Kidney epithelial cell (primary cell): Measurements from ENCODE around the gene LFNG. TPM values are rescaled to one million over a fixed set of nuclear protein-coding genes. Genes with fewer than 3 reads are reported as not detected.

Source experiments
- DNase-seq: peaks from one replicate; pipeline ENCODE4 v3.0.0-alpha.2; 2010; ENCODE audit warnings: low read depth
- H3K27me3 ChIP-seq: 2 replicates; pipeline ENCODE4 v1.6.0; 2011; ENCODE audit warnings: low read length; ENCODE audit not compliant: control insufficient read depth, insufficient read depth
- H3K36me3 ChIP-seq: 2 replicates; pipeline ENCODE4 v1.5.1; 2011; ENCODE audit warnings: low read length; ENCODE audit not compliant: control insufficient read depth, insufficient read depth
- H3K4me3 ChIP-seq: 2 replicates; pipeline ENCODE4 v1.5.1; 2011; ENCODE audit warnings: low read depth, mild to moderate bottlenecking, control low read depth, low read length
- total RNA-seq: library from RNA; depleted of rRNA; stranded (reverse); fragments of >200 nt; gene quantifications from 2 replicates; pipeline ENCODE4 v1.2.3, GENCODE V29; 2015
- TF ChIP-seq, protein P1 (sequence below): IDR thresholded peaks from 2 replicates; pipeline ENCODE4 v1.5.1; 2011; ENCODE audit warnings: mild to moderate bottlenecking, moderate library complexity, low read length, control low read depth, inconsistent platforms; ENCODE audit not compliant: insufficient read depth, poor library complexity, severe bottlenecking

Gene LFNG
- total RNA-seq, 1 donor from 2014 or later = 39.7 TPM

DNA sequence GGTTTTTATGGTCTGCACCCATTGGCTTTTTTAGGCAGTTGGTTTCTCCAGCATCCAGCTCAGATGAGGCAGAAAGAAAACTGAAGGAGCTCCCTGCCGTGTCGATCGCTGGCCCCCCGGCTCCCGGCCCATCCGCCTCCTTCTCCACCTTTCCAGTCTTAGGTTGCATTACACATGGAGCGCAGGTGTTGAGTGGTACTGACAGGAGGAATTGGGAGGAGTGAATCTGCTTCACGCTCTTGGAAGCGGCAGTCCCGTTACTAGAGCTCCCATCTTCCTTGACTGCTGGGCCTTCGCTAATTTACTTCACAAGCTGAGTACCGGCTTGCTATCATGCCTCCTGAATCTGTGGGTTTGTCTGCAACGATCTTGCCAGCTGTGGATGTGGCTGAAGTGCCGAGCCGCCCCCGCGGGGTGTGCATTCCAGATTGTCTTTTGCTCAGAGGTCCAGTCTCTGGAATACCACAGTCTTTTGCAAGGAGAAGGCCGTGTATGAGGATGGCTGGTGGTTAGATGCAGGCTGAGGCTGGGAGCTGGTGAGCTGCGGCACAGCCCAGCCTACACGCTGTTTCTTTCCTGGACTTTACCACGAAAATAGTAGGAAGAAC lies 56.3 kb downstream of the LFNG start:
- no peaks in the 10 kb centered on the region for H3K36me3 ChIP-seq
- TF ChIP-seq, protein P1, sequence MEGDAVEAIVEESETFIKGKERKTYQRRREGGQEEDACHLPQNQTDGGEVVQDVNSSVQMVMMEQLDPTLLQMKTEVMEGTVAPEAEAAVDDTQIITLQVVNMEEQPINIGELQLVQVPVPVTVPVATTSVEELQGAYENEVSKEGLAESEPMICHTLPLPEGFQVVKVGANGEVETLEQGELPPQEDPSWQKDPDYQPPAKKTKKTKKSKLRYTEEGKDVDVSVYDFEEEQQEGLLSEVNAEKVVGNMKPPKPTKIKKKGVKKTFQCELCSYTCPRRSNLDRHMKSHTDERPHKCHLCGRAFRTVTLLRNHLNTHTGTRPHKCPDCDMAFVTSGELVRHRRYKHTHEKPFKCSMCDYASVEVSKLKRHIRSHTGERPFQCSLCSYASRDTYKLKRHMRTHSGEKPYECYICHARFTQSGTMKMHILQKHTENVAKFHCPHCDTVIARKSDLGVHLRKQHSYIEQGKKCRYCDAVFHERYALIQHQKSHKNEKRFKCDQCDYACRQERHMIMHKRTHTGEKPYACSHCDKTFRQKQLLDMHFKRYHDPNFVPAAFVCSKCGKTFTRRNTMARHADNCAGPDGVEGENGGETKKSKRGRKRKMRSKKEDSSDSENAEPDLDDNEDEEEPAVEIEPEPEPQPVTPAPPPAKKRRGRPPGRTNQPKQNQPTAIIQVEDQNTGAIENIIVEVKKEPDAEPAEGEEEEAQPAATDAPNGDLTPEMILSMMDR = no peak
- H3K4me3 ChIP-seq = no peak overlapping the region
- no peaks in the 10 kb centered on the region for H3K27me3 ChIP-seq
- no peak for DNase-seq

DNA sequence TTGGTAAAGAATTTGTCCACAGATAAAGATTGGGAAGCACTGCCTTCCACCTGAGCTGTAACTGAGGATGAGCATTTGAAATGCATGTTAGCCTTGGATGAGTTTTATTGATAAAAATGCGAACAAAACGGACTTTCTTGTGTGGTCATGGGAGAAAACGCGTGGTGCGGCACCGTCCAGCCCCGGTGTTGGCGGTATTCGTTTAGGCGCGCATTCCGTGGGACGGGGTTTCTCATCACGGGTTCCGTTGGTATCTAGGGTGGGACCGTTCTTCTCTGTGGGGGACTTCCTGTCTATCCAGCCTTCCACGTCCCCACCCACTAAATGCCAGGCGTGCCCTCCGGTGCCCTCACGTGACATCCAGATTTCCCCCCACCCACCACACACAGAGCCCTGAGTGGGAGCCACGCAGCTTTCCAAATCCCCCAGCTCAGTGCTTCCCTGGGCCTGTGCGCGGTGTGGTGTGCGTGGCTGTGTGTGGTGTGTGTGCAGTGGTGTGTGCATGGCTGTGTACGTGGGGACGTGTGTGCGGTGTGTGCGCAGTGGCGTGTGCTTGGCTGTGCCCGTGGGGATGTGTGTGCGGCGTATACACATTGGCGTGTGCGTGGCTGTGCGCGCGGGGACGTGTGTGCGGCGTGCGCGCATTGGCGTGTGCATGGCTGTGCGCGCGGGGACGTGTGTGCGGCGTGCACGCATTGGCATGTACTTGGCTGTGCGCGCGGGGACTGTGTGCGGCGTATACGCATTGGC lies 57.3 kb downstream of the LFNG start:
- no peak for DNase-seq
- no peaks in the 10 kb centered on the region for H3K36me3 ChIP-seq
- TF ChIP-seq, protein P1 = no peak
- no peaks in the 10 kb centered on the region for H3K27me3 ChIP-seq
- H3K4me3 ChIP-seq = no peak overlapping the region

Other genes starting within 250 kb of the LFNG start
- 43.8 and 47.7 TPM in 2 replicates for gene SNX8, start 205.3 kb upstream of the LFNG start, total RNA-seq
- gene EIF3B, start 164.9 kb upstream of the LFNG start, total RNA-seq = 149 and 153 TPM in 2 replicates
- 7.5 and 11.6 TPM in 2 replicates for gene CHST12, start 116.2 kb upstream of the LFNG start, total RNA-seq
- gene GRIFIN, start 43.4 kb upstream of the LFNG start, total RNA-seq = not detected in 2 replicates
- 40.1 TPM in 2 replicates for gene BRAT1, start 35.8 kb downstream of the LFNG start, total RNA-seq
- 18.0 and 20.0 TPM in 2 replicates for gene IQCE, start 39.2 kb downstream of the LFNG start, total RNA-seq
- 106 and 118 TPM in 2 replicates for gene TTYH3, start 112.2 kb downstream of the LFNG start, total RNA-seq
- 2.8 and 5.6 TPM in 2 replicates for gene AMZ1, start 168.4 kb downstream of the LFNG start, total RNA-seq